GM18873 (cell line): ENCODE data around the gene RABGEF1.
"Not testable (repeated sequence)": the region's sequence is repeated elsewhere in the genome, so short reads cannot be mapped to it uniquely, and the experiment has no call there.

ENCODE experiments used
- ATAC-seq: cut with Tn5 transposase; IDR thresholded peaks from one replicate; pipeline ENCODE4 v1.9.1; 2021; ENCODE audit warnings: mild to moderate bottlenecking, moderate library complexity, moderate number of reproducible peaks; ENCODE audit not compliant: unreplicated experiment, low FRiP score

RABGEF1 gene

GRCh38 chr7:66734006-66734405, 6.5 kb upstream of the RABGEF1 start:
- no peak for ATAC-seq

- ATAC-seq = no peak
Observed at GRCh38 chr7:66735154-66735553, 5.4 kb upstream of the RABGEF1 start.

- no peak for ATAC-seq
Observed at GRCh38 chr7:66735850-66736249, 4.7 kb upstream of the RABGEF1 start.

DNA sequence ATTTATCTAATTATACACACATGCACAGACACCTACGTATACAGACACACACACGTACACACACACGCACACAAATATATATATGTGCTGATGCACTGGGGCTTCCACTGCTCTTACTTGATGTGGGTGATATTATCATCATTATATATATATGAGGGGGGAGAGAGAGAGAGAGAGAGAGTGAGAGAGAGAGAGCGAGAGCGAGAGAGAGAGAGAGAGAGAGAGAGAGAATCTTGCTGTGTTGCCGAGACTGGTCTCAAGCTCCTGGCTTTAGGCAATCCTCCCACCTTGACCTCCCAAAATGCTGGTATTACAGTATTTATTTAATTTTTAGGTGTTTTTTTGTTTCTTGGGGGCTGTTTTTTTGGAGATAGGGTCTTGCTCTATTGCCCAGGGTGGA, 3.6 kb upstream of the RABGEF1 start:
- ATAC-seq = no peak

- no peak for ATAC-seq
Observed at GRCh38 chr7:66737667-66738066, 2.9 kb upstream of the RABGEF1 start.

- ATAC-seq = no peak
Observed at GRCh38 chr7:66739477-66739876, 1.1 kb upstream of the RABGEF1 start.

GRCh38 chr7:66739953-66740301, 606 bp upstream of the RABGEF1 start:
- peak; percentile 4 for ATAC-seq

- peak; percentile 17 for ATAC-seq
Observed at GRCh38 chr7:66740980-66741709, 612 bp downstream of the RABGEF1 start.

DNA sequence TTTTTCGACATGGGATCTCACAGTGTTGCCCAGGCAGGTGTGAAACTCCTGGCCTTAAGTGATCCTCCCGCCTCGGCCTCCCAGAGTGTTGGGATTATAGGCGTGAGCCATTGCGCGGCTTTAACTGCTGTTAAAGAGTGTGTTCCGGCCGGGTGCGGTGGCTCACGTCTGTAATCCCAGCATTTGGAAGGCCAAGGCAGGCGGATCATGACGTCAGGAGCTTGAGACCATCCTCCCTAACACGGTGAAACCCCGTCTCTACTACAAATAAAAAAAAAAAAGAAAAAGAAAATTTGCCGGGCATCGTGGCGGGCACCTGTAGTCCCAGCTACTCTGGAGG, 1.1 kb downstream of the RABGEF1 start:
- ATAC-seq = no peak

DNA sequence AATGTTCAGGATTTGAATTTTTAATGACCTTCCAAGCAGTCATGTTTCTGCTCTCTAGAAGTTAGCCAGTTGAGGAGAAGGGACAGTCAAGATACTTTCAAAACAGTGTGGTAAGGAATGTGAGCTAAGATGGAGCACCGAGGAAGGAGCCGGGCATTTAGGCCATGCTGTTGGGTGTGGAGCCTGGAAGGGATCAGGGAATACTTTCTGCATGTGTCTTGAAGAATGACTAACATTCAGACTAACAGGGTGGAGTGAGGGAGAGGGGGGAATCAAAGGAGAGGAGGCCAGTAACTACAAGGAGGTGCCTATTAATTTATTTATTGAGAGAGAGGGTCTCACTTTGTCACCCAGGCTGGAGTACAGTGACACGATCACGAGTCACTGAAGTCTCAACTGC, 1.8 kb downstream of the RABGEF1 start:
- not testable (repeated sequence) for ATAC-seq

DNA sequence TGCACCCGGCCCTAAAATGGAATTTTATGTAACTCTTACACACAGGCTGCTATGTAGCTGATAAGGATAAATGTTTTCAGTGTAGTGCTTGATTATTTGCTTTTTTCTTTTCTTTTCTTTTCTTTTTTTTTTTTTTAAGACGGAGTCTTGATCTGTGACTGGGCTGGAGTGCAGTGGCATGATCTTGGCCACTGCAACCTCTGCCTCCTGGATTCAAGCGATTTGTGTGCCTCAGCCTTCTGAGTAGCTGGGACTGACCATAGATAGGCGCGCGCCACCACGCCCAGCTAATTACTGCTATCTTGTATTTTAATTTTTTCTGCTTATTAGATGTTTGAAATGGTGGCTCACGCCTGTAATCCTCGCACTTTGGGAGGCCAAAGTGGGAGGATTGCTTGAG, 3.4 kb downstream of the RABGEF1 start:
- ATAC-seq = no peak

DNA sequence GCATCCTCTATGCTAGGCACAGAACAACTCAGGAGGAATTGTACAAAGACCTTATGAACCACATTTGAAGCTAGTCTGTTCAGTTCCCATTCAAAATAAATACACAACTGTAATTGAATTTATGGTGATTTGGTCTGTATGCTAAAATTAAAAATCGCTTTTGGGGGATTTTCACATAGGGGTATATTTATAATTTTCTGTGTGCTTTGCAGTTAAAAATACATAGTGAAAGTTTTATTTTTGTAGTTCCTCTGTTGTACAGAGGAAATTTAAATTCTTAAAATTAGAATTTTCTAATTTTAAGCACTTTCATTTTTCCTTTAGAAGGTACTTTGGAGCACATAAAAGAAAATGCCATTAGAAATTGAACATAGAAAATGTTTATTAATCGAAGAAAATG, 6.9 kb downstream of the RABGEF1 start:
- ATAC-seq = no peak

DNA sequence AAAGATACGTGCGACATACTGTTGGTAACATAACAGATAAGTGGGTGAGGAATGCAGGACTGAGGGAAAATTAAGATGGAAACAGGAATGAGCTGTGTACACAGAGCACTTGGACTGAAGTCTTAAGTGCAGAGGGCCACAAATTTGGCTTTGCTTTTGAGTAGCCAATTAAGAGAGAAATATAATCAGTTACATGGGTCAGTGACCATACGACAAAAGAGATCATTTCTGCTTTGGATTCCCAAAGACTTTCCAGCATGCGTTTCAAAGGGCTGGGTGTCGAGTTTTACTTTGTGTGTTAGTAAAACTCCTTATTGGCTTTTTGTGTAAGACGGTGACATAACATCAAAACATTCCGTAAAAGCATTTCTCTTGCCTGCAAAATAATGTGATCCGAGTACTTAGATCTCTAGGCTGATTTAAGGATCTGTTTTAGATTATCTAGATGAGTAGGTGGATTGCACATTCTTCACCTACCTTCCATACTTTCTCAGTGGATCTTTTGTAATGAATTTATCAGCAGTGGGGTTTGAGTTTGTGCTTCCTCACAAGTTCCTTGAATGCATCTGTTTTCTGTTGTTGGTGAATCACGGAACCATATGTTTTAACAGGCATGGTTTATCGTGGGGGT, 7.5 kb downstream of the RABGEF1 start:
- ATAC-seq = no peak

DNA sequence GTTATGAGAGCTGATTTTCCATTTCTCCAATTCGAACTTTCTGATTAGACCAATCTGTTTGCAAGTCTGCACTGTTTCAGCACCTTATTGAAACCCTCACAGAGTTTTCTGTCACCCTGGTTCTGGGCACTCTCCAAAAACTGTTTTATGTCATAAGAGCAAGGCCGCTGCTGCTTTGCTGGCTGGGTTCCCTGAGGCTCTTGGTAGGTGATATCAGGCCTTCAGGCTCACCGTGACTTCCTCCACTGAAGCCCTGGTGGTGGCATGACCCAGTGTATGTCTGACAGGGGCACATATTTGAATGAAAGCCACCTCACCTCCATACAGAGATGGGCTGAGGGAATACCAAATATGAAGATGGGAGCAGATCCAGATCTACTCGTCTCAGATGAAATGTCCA, 8.3 kb downstream of the RABGEF1 start:
- no peak for ATAC-seq

DNA sequence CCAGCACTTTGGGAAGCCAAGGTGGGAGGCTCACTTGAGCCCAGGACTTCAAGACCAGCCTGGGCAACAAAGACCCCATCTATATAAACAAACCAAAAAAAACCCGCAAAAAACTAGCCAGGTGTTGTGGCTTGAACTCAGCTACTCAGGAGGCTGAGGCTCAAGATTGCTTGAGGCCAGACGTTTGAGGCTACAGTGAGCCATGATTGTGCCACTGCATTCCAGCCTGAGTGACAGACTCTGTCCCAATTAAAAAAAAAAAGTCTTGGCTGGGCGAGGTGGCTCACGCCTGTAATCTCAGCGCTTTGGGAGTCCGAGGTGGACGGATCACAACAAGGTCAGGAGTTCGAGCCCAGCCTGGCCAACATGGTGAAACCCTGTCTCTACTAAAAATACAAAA, 11.4 kb downstream of the RABGEF1 start:
- ATAC-seq = no peak

- no peak for ATAC-seq
Observed at GRCh38 chr7:66754541-66754940, 14.0 kb downstream of the RABGEF1 start.

DNA sequence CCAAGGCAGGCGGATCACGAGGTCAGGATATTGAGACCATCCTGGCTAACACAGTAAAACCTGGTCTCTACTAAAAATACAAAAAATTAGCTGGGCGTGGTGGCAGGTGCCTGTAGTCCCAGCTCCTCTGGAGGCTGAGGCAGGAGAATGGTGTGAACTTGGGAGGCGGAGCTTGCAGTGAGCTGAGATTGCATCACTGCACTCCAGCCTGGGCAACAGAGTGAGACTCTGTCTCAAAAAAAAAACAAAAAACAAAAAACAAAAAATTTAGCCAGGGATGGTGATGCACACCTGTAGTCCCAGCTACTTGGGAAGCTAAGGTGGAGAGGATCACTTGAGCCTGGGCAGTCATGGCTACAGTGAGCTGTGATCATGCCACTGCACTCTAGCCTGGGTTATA, 14.5 kb downstream of the RABGEF1 start:
- ATAC-seq = not testable (repeated sequence)

GRCh38 chr7:66756227-66756626, 15.7 kb downstream of the RABGEF1 start:
- not testable (repeated sequence) for ATAC-seq

DNA sequence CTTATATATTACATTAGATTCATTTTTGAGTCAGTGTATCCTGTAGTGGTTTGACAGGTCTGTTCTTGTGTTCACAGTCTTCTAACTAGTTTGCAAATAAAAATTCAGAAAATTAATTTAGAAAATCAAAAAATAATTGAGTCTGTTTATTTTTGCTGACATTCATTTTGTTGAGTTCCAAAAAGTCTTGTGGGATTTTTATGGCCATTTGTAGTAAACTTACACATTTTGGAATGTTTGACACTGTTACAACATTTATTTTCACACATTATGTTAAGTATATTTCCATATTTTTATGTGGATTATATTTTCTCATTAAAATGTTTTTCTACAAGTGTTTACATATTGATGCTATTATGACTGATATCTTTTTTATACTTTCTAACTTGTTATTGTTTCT, 16.4 kb downstream of the RABGEF1 start:
- no peak for ATAC-seq

GRCh38 chr7:66757939-66758338, 17.4 kb downstream of the RABGEF1 start:
- ATAC-seq = no peak

DNA sequence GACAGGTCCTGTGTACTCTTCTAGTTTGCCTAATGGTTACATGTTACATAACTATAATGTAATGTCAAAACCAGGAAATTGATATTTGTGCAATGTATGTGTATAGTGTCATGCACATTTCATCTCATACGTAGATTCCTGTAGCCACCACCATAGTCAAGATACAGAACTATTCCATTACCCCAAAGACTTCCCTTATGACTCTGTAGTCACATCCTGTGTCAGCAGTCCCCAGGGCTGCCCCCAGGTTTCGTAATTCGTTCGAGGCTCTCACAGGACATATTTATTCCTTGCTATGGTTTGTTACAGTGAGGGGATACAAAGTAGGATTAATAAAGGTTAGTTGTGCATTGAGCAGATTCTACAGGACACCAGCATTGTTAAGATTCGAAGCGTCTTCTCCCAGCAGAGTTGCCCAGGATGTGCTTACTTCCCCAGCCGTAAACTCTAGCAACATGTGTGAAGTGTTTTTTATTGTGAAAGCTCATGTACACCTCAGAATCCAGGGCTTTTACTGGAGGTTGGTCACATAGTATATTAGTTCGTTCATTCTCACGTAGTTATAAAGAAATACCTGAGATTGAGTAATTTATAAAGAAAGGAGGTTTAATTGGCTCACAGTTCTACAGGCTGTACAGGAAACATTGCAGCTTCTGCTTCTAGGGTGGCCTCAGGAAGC, 18.6 kb downstream of the RABGEF1 start:
- ATAC-seq = peak; percentile 90

GRCh38 chr7:66763183-66763582, 22.6 kb downstream of the RABGEF1 start:
- ATAC-seq = not testable (repeated sequence)
